Retina (tissue), 1 donor: ENCODE results near the gene C10orf95.
"Not testable (repeated sequence)": the region's sequence is repeated elsewhere in the genome, so short reads cannot be mapped to it uniquely, and the experiment has no call there.

Experiments
- DNase-seq: peaks from one replicate; pipeline ENCODE4 v3.0.0-alpha.2; 2016

C10orf95 gene, protein sequence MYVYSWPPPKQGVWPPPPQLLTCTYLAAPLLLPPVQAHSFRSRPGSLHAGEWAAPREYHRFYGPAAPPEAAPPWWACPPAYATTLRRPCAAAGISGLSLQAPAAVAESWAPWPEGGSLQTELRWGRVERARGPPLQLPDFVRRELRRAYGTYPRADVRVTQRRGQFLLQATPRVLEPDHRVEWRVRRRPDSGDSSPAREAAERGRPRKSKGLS

DNA sequence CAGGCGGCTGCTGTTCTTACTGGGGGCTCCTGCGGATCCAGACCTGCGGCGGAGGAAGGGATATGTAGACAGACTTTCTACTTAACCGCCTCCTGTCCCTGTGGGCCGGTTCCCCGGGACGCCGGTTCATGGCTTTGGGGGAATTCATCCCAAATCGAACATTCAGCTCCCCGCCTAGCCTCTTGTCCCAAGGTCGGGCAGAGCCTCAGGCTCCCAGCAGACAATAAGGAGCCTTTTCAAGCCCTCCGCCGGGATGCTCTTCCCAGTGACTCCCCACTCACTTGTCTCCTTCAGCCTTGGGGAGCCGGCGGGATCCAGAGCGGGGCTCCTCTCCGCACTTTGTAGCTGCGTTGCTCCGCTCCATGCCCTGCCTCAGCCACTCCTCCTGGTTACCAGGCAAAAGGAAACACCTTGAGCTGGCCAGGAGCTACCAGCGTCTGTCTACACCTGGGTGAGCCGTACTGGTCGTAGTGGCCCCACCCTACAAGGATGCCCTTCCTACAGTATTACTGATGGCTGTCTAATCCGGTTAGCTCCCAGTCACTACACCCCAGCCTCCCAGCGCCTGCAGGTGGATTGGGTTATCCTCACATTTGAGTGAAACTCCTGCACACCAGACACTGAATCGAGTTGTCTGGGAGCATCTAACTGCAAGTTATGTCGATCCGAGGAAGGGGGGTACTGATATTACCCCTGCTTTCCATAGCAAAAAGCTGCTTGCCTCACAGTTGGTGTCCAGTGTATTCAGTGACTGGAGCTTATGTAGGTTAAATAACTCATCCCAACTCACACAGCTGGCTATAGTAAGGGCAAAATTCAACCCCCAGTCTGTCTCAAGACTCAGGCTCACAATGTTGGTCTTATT is at the start of gene C10orf95:
C10orf95 (minus strand) TSS at position 439 of the 865 bp plus-strand sequence. CDS start 450 bp downstream, outside the sequence.
- peak; percentile 74 for DNase-seq

DNA sequence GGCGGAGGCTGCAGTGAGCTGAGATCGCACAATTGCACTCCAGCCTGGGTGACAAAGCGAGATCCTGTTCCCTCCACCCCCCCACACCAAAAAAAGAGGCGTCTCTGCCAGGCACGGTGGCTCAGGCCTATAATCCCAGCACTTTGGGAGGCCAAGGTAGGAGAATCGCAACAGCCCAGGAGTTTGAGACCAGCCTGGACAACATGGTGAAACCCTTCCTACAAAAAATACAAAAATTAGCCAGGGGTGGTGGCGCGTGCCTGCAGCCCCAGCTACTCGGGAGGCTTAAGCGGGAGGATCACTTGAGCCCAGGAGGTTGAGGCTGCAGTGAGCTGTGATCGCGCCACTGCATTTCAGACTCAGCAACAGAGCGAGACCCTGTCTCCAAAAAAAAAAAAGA is 49.3 kb upstream of the C10orf95 start:
- DNase-seq = not testable (repeated sequence)

DNA sequence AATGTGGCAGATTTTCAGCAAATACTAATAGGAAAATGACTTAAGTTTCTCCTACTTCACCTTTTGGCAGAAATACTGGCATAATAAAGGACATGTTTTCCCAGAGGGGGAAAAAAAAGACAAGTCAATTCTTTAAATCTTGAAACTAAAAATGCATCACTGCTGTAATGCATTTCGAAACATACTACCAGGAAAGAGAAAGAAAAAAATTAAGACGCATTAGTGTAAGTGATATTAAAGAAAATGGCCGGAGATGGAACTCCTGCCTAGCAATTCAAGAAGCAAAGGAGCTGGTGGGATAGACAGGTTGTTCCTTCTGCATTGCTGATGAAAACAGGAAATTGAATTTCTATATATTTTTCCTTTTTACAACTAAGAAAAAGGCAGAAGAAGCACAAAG is 48.0 kb upstream of the C10orf95 start:
- no peak for DNase-seq

DNA sequence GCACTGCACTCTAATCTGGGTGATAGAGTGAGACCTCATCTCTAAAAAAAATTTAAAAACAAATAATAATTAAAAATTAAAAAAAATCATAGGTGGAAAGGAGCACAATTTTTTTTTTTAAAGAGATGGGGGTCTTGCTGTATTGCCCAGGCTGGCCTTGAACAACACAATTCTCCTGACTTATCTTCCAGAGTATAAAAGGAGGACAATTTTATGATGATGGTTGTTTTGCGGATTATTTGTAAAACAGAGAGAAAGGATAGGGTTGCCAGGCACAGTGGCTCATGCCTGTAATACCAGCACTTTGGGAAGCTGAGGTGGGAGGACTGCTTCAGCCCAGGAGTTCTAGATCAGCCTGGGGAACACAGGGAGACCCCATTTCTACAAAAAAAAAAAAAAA is 46.2 kb upstream of the C10orf95 start:
- no peak for DNase-seq

DNA sequence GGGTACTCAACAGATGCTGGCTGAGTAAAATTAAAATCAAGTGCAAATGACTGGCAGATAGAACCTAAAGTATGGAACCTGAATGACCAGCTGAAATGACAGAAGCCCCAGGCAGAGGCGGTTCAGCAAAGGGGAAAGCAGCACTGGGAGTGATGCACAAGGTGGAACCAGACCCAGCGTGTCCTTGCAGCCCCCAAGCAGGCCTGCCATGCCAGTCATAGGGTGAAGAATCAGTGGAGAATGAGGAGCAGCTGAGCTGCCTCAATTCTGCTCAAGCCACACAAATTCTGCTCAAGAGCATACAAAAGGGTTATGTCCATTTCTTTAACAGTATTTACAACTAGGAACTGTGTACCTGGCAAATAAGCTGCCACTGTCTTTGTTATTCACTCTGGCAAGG is 42.4 kb upstream of the C10orf95 start:
- DNase-seq = no peak

DNA sequence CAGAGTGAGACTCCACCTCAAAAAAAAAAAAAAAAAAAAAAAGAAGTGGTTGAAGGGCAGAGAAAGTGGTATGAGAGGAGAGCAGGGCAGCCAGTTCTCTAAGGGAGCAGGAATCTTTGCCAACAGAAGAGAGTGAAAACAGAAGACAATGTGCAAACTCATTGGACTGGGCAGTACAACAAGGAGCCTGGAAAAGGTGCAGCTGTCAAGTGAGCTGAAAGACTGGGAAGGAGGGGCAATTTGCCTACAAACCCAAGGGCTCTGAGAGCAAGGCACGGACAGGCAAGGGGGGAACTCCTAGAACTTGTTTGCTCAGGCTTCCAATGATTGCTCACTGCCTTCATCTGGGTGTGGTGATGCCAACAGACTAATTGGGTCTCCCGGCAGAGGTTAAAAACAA is 41.6 kb upstream of the C10orf95 start:
- DNase-seq = no peak

DNA sequence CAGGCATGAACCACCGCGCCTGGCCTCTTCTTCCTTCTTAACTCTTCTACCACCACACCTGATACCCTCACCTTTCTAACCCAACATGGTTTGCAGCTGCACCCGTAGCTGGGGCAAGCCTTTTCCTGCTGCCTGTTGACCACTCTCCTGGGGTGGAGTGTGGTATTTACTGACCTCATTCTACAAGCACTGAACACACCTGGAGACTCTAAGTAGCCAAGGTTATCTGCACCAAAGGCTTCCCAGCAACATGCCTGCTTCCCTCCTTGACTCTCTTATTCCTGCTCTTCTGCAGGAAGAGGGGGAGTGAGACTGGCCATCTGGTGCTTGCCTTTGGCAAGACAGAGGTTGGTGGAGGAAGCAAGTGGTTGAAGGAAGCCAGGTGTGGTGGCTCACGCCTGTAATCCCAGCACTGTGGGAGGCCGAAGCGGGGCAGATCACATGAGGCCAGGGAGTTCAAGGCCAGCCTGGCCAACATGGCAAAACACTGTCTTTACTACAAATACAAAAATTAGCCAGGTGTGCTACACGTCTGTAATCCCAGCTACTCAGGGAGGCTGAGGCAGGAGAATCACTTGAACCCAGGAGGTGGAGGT is 41.1 kb upstream of the C10orf95 start:
- DNase-seq = no peak

DNA sequence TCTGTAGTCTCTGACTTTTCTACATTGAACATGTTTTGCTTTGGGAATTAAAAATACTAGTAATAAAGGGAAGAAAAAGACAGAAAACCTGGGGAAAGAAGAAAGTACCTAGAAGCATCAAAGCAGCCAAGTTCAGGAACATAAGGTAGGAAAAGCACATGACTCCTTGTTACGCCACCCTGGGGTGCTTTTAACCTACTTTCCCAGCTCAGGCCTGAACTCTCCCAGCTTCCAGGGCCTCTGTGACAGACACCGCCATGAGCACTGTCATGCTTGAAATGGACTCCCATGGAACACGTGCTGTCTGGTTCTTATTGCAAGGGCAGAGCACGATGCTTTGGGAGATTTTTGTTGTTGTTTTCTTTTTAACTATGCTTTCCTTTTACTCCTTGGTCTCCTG is 39.8 kb upstream of the C10orf95 start:
- DNase-seq = no peak

DNA sequence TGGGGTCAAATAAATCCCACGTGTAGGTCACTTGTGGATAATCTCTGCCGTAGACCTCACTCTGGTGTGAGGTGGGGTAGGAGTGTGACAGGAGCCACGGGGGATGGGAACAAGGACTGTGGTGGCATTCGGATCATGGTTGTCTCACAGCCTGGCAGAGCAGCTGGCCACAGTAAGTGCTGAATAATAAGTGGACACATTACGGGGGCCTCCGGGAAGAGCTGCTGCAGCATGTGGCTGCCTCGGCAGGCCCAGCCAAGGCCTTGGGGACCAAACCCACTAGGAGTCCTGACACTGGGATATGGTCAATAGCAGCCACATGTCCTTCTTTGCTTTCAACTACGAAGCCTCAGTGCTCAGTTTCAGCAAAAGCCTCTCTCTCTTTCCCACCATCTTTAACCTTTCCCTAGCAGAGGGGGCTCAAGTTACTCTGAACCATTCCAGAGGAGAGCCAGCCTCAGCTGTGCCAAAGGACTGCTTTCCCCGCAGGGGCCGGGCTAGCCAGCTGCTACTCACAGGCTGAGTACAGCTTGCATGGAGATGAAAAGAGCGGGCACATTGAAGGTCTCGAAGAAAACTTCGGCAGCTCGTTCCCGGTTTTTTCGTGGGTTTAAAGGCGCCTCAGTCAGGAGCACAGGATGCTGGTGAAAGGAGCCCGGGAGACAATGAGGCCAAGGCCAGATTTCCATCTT is 33.9 kb upstream of the C10orf95 start:
- DNase-seq = no peak

DNA sequence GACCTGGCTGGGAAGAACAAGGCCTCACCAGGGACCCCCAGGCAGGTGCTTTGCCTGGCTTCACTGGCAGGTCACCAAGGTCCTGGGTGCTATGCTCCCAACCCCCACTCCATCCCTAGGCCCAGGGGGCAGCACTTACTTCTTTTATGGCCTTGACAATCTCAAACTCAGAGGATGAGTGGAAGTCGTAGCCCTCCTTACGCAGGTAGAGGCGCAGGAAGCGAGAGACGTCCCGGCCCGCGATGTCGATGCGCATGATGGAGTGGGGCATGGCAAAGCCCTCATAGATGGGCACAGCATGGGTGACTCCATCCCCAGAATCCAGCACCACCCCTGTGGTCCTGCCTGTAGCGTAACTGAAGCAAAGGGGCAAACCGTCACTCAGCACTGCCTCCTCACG is 32.7 kb upstream of the C10orf95 start:
- DNase-seq = no peak

DNA sequence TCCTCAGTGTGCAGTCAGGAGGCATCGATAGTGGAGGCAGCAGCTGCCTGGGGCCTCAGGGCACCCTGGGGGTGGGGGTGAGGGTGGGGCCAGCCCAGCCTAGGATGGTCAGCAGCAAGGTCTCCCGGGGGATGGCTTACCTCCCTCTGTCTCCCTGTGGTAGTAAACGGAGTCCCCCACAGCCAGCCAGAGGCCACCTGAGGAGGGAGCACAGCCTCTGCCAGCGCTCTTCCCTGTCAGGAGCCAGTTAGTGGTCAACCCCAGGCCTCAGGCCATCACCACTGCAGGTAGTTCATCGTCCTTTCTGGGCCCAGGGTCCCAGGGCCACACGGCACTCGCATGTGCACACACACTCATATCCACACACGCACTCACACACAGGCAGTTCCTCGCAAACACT is 29.1 kb upstream of the C10orf95 start:
- no peak for DNase-seq

DNA sequence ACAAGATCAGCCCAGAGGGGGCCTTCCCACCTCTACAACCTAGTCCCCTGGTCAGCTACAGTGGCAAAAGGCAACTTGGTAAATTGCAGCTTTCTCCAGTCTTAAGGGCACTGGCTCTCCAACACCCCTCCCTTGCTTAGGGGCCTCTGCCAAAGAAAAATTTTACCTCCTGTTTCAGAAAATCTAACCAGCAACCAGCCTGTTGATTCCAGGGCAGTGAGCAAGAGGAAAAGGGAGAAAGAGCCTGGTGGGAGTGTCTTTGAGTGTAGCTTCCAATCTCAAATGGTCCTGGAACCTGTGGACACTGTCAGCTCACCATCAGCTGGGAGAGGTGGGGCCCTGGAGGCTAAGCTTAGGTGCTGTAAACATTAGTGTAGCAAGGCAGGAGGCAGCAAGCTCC is 28.3 kb upstream of the C10orf95 start:
- no peak for DNase-seq

DNA sequence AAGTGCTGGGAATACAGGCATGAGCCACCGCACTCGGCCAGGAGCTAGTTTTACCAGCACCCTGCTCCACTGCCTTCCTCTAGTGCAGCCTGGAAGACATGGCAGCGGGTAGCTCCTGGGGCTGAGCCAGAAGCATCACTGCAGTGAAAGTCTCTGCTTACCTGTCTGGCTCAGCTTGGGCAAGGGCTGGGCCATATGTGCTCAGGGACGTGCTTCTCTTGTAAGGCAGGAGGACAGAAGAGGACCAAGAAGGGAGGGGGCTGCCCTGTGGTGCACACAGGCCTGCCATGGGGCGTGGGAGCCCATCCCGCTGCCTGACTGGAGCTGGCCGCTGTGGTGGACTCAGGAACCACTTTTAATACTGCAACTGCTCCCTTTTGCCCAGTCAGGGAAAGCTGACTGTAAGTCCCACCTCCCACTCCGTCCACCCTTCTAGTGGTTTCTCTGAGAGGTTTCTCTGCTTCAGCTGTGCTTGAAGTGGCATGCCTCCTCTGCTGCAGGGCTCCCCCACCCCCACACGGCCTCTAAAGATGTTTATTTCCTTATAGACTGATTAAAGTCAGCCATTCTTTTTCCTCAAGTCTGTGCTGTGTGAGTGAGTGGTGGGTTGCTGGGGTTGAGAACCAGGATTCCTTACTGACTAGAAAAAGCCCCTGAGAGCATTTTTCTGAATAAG is 25.3 kb upstream of the C10orf95 start:
- no peak for DNase-seq

DNA sequence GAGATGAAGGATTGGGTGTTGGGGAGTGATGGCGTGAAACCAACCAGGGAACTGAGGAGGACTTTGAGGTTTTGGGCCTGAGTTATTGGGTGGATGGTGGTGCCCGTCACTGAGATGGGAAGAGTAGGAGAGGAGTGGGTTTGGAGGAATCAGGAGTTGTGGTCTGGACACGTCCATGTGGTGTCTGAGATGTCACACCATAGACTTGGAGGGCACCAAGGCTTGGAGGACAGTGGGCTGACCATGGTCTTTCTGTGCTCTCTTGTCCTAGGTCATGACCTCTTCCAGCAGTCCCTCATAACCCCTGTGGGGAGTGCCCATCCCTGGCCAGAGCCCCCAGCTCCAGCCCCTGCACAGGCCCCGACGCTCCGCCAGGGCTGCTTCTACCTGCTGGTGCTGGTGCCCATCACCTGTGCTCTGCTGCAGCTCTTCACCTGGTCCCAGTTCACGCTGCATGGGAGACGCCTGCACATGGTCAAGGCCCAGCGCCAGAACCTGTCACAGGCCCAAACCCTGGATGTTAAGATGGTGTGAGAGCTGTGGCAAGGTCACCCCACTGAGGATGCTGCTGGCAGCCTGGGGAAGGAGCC is 24.2 kb upstream of the C10orf95 start:
- DNase-seq = no peak

DNA sequence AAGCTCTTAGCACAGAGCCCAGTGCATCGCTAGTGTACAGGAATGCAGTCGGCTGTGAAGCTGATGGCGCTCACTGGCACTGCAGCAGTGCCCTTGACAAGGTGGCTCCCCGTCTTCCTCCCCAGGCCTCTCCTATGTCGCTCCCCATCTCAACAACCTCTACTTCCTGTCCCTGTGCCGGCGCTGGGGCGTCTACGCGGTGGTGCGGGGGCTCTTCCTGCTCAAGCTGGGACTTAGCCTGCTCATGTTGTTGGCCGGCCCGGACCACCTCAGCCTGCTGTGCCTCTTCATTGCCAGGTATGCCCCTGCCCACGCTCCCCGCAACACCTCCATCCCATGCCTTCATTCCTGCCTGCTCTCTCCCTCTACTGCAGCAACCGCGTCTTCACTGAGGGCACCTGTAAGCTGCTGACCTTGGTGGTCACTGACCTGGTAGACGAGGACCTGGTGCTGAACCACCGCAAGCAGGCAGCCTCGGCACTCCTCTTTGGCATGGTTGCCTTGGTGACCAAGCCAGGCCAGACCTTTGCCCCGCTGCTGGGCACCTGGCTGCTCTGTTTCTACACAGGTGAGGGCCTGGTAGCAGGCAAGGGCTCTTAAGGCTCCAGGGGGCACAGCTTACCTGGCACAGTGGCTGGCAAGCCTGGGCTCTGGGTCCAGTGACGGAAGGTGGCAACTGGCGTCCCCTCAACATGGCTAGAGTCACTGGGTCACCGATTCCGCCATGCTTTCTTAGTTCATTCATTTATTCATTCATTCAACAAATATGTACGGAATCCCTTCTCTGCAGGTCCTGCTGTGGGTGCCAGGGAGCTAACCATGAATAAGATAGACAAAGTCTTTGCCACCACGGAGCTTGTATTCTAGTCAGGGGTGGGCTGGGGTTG is 22.3 kb upstream of the C10orf95 start:
- no peak for DNase-seq

DNA sequence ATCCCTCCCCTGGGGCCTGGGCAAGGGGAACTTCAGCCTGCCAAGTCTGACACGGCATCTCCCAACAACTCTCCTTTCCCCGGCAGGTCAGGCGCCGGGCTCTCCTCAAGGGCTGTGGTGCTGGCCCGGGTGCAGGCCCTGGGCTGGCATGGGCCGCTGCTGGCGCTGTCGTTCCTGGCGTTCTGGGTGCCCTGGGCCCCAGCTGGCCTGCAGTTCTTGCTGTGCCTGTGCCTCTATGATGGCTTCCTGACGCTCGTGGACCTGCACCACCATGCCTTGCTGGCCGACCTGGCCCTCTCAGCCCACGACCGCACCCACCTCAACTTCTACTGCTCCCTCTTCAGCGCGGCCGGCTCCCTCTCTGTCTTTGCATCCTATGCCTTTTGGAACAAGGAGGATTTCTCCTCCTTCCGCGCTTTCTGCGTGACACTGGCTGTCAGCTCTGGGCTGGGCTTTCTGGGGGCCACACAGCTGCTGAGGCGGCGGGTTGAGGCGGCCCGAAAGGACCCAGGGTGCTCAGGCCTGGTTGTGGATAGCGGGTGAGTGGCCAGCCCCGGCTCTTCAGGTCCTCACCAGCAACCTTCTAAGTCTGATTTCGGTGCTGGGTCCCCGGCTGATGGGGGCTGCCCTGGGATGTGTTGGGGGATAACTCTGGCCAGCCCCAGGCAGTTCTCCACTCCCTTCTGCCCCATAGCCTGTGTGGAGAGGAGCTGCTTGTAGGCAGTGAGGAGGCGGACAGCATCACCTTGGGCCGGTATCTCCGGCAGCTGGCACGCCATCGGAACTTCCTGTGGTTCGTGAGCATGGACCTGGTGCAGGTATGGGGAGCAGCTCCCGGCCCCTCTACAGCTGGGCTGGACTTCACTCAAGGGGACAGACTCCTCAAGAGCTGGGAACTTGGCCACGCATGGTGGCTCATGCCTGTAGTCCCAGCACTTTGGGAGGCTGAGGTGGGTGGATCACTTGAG is 19.5 kb upstream of the C10orf95 start:
- DNase-seq = no peak

DNA sequence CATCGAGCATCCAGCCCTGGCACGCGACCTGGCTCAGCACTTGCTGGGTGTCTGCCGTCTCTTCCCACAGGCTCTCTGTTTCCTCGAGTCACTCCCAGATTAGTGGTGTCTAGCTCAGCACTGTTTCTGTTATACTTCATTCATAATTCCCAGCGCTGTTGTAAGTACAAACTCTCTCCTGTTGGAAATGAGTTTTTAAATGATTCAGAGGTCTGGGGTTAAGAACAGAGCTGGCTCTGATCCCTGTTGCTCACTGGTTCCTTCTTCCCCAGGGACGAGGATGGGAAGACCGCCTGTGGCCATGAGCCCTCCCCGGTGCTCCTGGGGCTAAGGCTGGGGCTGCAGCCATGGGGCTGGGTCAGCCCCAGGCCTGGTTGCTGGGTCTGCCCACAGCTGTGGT is 17.3 kb upstream of the C10orf95 start:
- DNase-seq = no peak

DNA sequence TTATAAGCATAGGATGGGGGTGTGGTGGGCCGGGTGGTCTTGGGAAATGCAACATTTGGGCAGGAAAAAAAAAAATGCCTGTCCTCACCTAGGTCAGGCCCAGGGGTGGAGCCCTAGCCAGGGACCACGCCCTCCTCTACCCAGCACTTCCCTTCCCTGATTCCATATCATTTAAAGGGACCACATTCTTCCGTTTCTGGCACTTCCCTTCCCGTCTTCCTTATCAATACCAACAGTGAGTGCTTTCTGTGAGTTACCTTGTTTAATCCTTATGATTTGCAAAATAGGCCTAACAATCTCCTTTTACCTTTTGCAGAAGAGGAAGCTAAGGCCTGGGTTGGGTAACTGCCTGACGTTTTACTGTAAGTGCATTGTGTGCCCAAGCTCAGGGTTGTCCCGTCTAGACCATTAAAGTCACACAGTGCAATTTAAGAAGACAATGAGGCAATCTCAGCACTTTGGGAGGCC is 16.7 kb upstream of the C10orf95 start:
- DNase-seq = no peak

DNA sequence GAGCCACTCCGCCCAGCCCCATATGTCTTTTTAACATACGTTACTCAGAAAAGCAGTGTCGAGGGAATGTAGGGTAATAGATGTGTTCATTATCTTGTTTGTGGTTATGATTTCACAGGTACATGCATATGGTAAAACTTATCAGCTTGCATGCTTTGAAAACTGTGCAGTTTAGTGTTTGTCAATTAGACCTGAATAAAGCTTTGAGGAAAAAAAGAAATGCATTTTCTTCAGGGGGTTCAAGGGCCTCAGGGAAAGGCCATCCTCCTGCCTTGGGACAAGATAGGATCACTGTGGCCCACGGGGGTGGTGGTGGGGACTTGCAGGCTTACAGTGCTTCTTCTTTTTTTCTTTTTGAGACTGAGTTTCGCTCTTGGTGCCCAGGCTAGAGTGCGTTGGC is 16.0 kb upstream of the C10orf95 start:
- DNase-seq = no peak

DNA sequence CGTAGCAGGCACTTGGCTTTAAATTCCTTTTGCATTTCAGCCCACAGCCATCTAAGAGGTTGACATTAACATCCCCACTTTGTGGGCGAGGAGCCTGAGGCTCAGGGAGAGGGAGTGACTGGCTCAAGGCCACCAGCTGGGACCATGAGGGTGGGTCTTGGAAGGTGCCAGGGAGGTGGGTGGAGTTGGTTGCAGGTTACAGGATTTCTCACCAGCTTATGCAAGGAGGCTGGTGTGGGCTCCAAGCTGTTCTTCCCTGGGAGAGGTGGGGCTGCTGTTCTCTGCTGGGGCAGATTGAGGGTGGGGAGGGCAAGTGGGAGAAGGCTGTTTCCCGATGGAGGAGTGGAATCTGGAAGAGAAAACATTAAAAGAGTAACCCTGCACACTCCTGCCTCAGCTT is 14.1 kb upstream of the C10orf95 start:
- no peak for DNase-seq
